Activated CD4-positive, CD25-positive, alpha-beta regulatory T cell treated with anti-CD3 and anti-CD28 coated beads, Interleukin-2, amount 50 U/mL, for 16 hours (primary cell): ENCODE data around the gene MEGF8.

Experiments
- DNase-seq: peaks from one replicate; pipeline ENCODE4 v3.0.0-alpha.2; 2020; ENCODE audit warnings: low read depth, low spot score

Gene MEGF8

GRCh38 chr19:42356686-42357085 is 31.3 kb downstream of the MEGF8 start:
- no peak for DNase-seq

- no peak for DNase-seq
Observed at GRCh38 chr19:42357290-42357689, 31.9 kb downstream of the MEGF8 start.

GRCh38 chr19:42360787-42361544 is 35.5 kb downstream of the MEGF8 start:
- DNase-seq = no peak

GRCh38 chr19:42361545-42361910 is 36.1 kb downstream of the MEGF8 start:
- DNase-seq = no peak

- DNase-seq = no peak
Observed at GRCh38 chr19:42362342-42362741, 36.9 kb downstream of the MEGF8 start.

GRCh38 chr19:42362891-42363440 is 37.5 kb downstream of the MEGF8 start:
- DNase-seq = no peak

GRCh38 chr19:42363614-42364346 is 38.3 kb downstream of the MEGF8 start:
- no peak for DNase-seq

- no peak for DNase-seq
Observed at GRCh38 chr19:42366673-42367072, 41.2 kb downstream of the MEGF8 start.

- DNase-seq = no peak
Observed at GRCh38 chr19:42367929-42368328, 42.5 kb downstream of the MEGF8 start.

GRCh38 chr19:42368360-42368759 is 42.9 kb downstream of the MEGF8 start:
- no peak for DNase-seq

- DNase-seq = no peak
Observed at GRCh38 chr19:42368765-42369164, 43.3 kb downstream of the MEGF8 start.

- DNase-seq = no peak
Observed at GRCh38 chr19:42369433-42370067, 44.1 kb downstream of the MEGF8 start.

- no peak for DNase-seq
Observed at GRCh38 chr19:42370068-42370520, 44.7 kb downstream of the MEGF8 start.

GRCh38 chr19:42370626-42371175 is 45.3 kb downstream of the MEGF8 start:
- DNase-seq = no peak

- no peak for DNase-seq
Observed at GRCh38 chr19:42374826-42375376, 49.5 kb downstream of the MEGF8 start.

GRCh38 chr19:42375415-42376176 is 50.2 kb downstream of the MEGF8 start:
- DNase-seq = no peak

- no peak for DNase-seq
Observed at GRCh38 chr19:42376177-42376555, 50.7 kb downstream of the MEGF8 start.

GRCh38 chr19:42378225-42379215 is 53.1 kb downstream of the MEGF8 start:
- DNase-seq = no peak

GRCh38 chr19:42380155-42380554 is 54.7 kb downstream of the MEGF8 start:
- no peak for DNase-seq
